GM19452 (cell line): Measurements from ENCODE around the gene SMCO3.

Source experiments
- ATAC-seq: cut with Tn5 transposase; IDR thresholded peaks from one replicate; pipeline ENCODE4 v1.9.1; 2021; ENCODE audit not compliant: unreplicated experiment

Gene SMCO3

GRCh38 chr12:14814014-14814413, at the start of gene SMCO3:
SMCO3 (minus strand) TSS chr12:14814182; CDS start chr12:14806680, 7,502 bp downstream.
- ATAC-seq = no peak

- ATAC-seq = no peak
Measured at GRCh38 chr12:14860490-14860889, 46.5 kb upstream of the SMCO3 start.

GRCh38 chr12:14858513-14858912, 44.5 kb upstream of the SMCO3 start:
- no peak for ATAC-seq

- no peak for ATAC-seq
Measured at GRCh38 chr12:14854586-14855183, 40.7 kb upstream of the SMCO3 start.

- no peak for ATAC-seq
Measured at GRCh38 chr12:14853961-14854360, 40.0 kb upstream of the SMCO3 start.

- no peak for ATAC-seq
Measured at GRCh38 chr12:14852880-14853279, 38.9 kb upstream of the SMCO3 start.

GRCh38 chr12:14850929-14851663, 37.1 kb upstream of the SMCO3 start:
- ATAC-seq = peak; percentile 82

- ATAC-seq = no peak
Measured at GRCh38 chr12:14849661-14850060, 35.7 kb upstream of the SMCO3 start.

GRCh38 chr12:14846876-14847580, 33.0 kb upstream of the SMCO3 start:
- no peak for ATAC-seq

- no peak for ATAC-seq
Measured at GRCh38 chr12:14846042-14846587, 32.1 kb upstream of the SMCO3 start.

GRCh38 chr12:14845350-14845750, 31.4 kb upstream of the SMCO3 start:
- no peak for ATAC-seq

- no peak for ATAC-seq
Measured at GRCh38 chr12:14844401-14844800, 30.4 kb upstream of the SMCO3 start.

- ATAC-seq = no peak
Measured at GRCh38 chr12:14843425-14843887, 29.5 kb upstream of the SMCO3 start, which contains the start of gene ART4. ART4 (minus strand) TSS chr12:14843526; CDS start chr12:14843113, 413 bp downstream.

- no peak for ATAC-seq
Measured at GRCh38 chr12:14842315-14842714, 28.3 kb upstream of the SMCO3 start.

- ATAC-seq = no peak
Measured at GRCh38 chr12:14841761-14842160, 27.8 kb upstream of the SMCO3 start.

- no peak for ATAC-seq
Measured at GRCh38 chr12:14840616-14841015, 26.6 kb upstream of the SMCO3 start.

GRCh38 chr12:14839262-14839661, 25.3 kb upstream of the SMCO3 start:
- no peak for ATAC-seq

- no peak for ATAC-seq
Measured at GRCh38 chr12:14836336-14837210, 22.6 kb upstream of the SMCO3 start.

- no peak for ATAC-seq
Measured at GRCh38 chr12:14834509-14834908, 20.5 kb upstream of the SMCO3 start.

GRCh38 chr12:14833952-14834351, 20.0 kb upstream of the SMCO3 start:
- ATAC-seq = no peak

GRCh38 chr12:14833336-14833735, 19.4 kb upstream of the SMCO3 start:
- ATAC-seq = no peak
